Nephron (organoid): Measurements from ENCODE around the gene KIF1B.
A peak's percentile ranks its signal among the peaks of the same experiment; 100 is the strongest.
"Not testable (repeated sequence)": the region's sequence is repeated elsewhere in the genome, so short reads cannot be mapped to it uniquely, and the experiment has no call there.

Source experiments
- H3K27ac Mint-ChIP-seq, 3 experiments: 2 replicates each; pipeline ENCODE4 v1.8.0; 2020; ENCODE audit warnings: mixed read lengths in 3 of 3, mild to moderate bottlenecking in 2 of 3, moderate library complexity in 1 of 3
- H3K27me3 Mint-ChIP-seq: 2 replicates; pipeline ENCODE4 v1.8.0; 2021; ENCODE audit warnings: low read depth, mild to moderate bottlenecking, moderate library complexity, mixed read lengths
- H3K36me3 Mint-ChIP-seq: 2 replicates; pipeline ENCODE4 v1.8.0; 2020; ENCODE audit warnings: low read depth, mixed read lengths
- H3K4me1 Mint-ChIP-seq: 2 replicates; pipeline ENCODE4 v1.8.0; 2020; ENCODE audit warnings: mixed read lengths
- H3K4me3 Mint-ChIP-seq, 3 experiments: 2 replicates each; pipeline ENCODE4 v1.8.0; 2020; ENCODE audit warnings: mild to moderate bottlenecking in 3 of 3, mixed read lengths in 3 of 3, moderate library complexity in 2 of 3
- H3K9me3 Mint-ChIP-seq: 2 replicates; pipeline ENCODE4 v1.8.0; 2020; ENCODE audit warnings: mixed read lengths
- CTCF ChIP-seq, 3 experiments: fragments of 200-600 bp; sonication (generic); IDR thresholded peaks; one replicate each; pipeline ENCODE4 v1.5.0; 2021; ENCODE audit warnings: antibody characterized with exemption in 3 of 3; ENCODE audit not compliant: unreplicated experiment in 3 of 3

The KIF1B gene

DNA sequence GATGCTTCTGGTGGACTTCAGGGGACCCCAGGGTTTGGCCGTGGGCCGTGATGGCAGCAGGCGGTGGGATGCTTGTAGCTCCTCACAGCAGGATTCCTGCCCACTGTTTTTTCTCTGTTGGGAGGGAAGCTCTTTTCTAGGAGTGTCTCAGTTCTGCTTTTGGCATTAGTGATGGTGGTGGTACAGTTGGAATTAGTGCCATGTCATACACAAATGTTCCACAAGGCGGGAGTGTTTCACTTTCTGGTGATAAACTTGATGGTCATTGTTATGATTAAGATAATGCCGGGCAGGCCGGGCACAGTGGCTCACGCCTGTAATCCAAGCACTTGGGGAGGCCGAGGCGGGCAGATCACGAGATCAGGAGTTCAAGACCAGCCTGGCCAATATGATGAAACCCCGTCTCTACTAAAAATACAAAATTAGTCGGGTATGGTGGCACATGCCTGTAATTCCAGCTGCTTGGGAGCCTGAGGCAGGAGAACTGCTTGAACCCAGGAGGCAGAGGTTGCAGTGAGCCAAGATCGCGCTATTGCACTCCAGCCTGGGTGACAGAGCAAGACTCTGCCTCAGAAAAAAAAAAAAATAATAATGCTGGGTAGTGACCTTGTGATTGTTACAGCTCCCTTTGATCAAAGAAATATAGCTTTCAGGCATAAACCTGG, 167.1 kb downstream of the KIF1B start:
- Mint-ChIP-seq H3K36me3 (peaks cover 41% of the 10 kb centered on the region), H3K27ac (peak overlapping the region; percentile 54 to 87 (median 75)), H3K4me1 (peaks cover 26% of the 10 kb centered on the region)
- TF ChIP-seq CTCF (IDR thresholded peaks at IDR 0.05; ENCODE audit: unreplicated experiment in 3 of 3), result peak; percentile 66 to 68 (median 68)
- not testable (repeated sequence) for H3K4me3 Mint-ChIP-seq, H3K27me3 Mint-ChIP-seq, H3K9me3 Mint-ChIP-seq

- H3K27ac Mint-ChIP-seq, result peak overlapping the region in 2 of 3 experiments; percentile 49 to 83
- H3K9me3 Mint-ChIP-seq, result no peaks in the 10 kb centered on the region
- H3K36me3 Mint-ChIP-seq, result peaks cover 47% of the 10 kb centered on the region
- no peak overlapping the region for H3K4me3 Mint-ChIP-seq
- H3K27me3 Mint-ChIP-seq, result peaks cover 8% of the 10 kb centered on the region
- peaks cover 28% of the 10 kb centered on the region for H3K4me1 Mint-ChIP-seq
- TF ChIP-seq CTCF (IDR thresholded peaks at IDR 0.05; ENCODE audit: unreplicated experiment in 3 of 3), result no peak
Observed at GRCh38 chr1:10378081-10378841, 167.9 kb downstream of the KIF1B start.

DNA sequence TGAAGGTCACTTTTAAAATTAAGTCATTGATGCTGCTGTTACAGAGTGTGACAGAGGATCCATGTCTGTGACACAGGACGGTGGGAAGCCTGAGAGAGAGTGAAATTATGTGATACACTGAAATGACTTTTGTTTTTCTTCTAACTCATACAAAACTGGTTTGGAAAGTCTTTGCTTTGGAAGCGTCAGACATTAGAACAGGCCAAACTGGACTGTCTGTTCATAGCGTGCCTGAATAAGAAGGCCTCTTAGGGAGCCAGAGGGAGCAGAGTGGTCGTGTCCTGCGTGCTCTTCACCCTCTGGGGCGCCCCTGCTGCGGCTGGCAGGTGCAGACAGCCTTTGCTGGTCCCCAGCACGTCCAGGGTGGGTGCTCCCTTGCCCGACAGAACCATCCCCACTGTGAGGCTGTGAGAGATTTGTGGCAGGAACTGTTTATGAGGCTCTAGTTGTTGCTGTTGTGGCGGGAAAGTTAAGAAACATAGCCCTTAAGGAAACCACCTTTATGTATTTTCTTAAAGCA, 168.8 kb downstream of the KIF1B start:
- no peak overlapping the region for H3K4me3 Mint-ChIP-seq
- peaks cover 8% of the 10 kb centered on the region for H3K27me3 Mint-ChIP-seq
- H3K4me1 Mint-ChIP-seq, result peaks cover 31% of the 10 kb centered on the region
- peaks cover 47% of the 10 kb centered on the region for H3K36me3 Mint-ChIP-seq
- H3K9me3 Mint-ChIP-seq, result no peaks in the 10 kb centered on the region
- H3K27ac Mint-ChIP-seq, result peak overlapping the region in 2 of 3 experiments; percentile 49 to 83
- TF ChIP-seq CTCF (IDR thresholded peaks at IDR 0.05; ENCODE audit: unreplicated experiment in 3 of 3), result no peak

GRCh38 chr1:10379676-10380075, 169.3 kb downstream of the KIF1B start:
- H3K4me3 Mint-ChIP-seq, result no peak overlapping the region
- H3K9me3 Mint-ChIP-seq, result no peaks in the 10 kb centered on the region
- no peak for TF ChIP-seq CTCF (IDR thresholded peaks at IDR 0.05; ENCODE audit: unreplicated experiment in 3 of 3)
- H3K27me3 Mint-ChIP-seq, result peaks cover 8% of the 10 kb centered on the region
- peaks cover 47% of the 10 kb centered on the region for H3K36me3 Mint-ChIP-seq
- peaks cover 31% of the 10 kb centered on the region for H3K4me1 Mint-ChIP-seq
- no peak overlapping the region for H3K27ac Mint-ChIP-seq

DNA sequence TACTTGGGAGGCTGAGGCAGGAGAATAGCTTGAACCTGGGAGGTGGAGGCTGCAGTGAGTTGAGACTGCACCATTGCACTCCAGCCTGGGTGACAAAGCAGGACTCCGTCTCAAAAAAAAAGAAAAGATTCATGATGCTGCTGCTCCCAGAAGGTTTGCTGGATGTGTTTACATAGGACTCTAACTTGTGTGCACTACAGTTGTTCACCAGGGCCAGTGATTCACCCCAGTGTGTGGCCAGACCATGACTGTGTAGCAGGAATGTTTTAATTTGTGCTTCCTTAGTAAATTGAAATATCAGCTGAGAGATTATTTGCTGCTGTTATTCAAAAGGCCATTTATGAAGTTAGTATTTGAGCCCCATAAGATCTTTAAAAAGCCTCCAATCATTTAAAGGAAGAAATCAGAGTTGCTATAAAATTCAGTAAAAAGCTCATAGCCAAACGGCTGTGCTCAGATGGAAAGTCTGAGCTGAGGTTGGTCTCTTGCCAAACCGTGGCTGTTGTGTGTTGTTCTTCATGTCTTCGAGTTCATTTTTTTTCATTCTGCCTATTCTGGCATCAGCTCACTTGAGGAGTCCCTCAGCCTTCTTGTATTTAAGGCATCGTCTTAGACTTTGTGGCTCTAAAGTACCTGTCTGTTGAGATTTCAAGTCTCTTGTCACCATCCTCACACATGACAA, 170.4 kb downstream of the KIF1B start:
- H3K27ac Mint-ChIP-seq, result peak overlapping the region in 1 of 3 experiments; percentile 39
- no peaks in the 10 kb centered on the region for H3K9me3 Mint-ChIP-seq
- no peak for TF ChIP-seq CTCF (IDR thresholded peaks at IDR 0.05; ENCODE audit: unreplicated experiment in 3 of 3)
- H3K4me3 Mint-ChIP-seq, result no peak overlapping the region
- peaks cover 8% of the 10 kb centered on the region for H3K27me3 Mint-ChIP-seq
- peaks cover 47% of the 10 kb centered on the region for H3K36me3 Mint-ChIP-seq
- H3K4me1 Mint-ChIP-seq, result peaks cover 37% of the 10 kb centered on the region
